HG02610 (cell line): ENCODE results near the gene KRTCAP2.
"Not testable (repeated sequence)": the region's sequence is repeated elsewhere in the genome, so short reads cannot be mapped to it uniquely, and the experiment has no call there.

ENCODE experiments used
- ATAC-seq: cut with Tn5 transposase; IDR thresholded peaks from one replicate; pipeline ENCODE4 v1.9.1; 2021; ENCODE audit warnings: mild to moderate bottlenecking, moderate library complexity; ENCODE audit not compliant: unreplicated experiment

KRTCAP2 gene

GRCh38 chr1:155200920-155201319, 27.8 kb upstream of the KRTCAP2 start:
- no peak for ATAC-seq

GRCh38 chr1:155199792-155200191, 26.7 kb upstream of the KRTCAP2 start:
- no peak for ATAC-seq

GRCh38 chr1:155198547-155198906, 25.4 kb upstream of the KRTCAP2 start:
- ATAC-seq = no peak

- no peak for ATAC-seq
Observed at GRCh38 chr1:155197901-155198546, 24.9 kb upstream of the KRTCAP2 start.

DNA sequence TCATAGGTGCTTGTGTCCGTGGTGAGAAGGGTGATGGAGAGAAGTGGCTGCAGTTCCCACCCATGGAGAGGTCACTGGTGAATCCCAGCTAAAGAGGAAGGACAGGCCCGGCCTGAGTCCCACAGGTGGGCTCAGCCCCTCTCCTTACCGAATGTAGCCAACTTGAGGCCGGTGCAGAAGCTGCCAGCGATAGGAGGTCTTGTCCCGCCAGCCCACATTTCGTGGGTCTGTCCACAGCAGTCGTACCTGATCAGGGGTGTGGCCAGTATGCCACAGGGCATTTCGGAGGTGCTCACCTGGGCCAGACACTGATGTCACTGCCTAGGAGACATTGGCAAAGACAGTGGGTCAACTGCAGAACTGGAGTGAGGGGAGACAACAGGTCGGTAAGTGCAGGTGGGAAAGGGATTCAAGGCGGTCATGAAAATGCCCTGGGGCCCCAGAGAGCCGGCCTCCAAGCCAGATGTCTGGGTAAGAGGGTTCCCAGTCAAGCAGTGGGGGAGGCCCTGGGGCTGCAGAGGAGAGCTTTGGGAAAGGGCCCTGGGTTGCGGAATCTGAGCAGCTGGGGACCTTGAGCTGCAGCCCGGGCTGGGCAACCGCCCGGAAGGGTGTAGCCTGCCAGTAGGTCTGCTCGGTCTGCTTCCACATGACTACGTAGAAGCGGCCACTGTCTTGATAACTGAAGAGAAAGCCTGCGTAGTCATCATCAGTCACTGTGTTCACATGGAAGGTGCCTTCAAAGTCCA, 24.0 kb upstream of the KRTCAP2 start:
- ATAC-seq = no peak

DNA sequence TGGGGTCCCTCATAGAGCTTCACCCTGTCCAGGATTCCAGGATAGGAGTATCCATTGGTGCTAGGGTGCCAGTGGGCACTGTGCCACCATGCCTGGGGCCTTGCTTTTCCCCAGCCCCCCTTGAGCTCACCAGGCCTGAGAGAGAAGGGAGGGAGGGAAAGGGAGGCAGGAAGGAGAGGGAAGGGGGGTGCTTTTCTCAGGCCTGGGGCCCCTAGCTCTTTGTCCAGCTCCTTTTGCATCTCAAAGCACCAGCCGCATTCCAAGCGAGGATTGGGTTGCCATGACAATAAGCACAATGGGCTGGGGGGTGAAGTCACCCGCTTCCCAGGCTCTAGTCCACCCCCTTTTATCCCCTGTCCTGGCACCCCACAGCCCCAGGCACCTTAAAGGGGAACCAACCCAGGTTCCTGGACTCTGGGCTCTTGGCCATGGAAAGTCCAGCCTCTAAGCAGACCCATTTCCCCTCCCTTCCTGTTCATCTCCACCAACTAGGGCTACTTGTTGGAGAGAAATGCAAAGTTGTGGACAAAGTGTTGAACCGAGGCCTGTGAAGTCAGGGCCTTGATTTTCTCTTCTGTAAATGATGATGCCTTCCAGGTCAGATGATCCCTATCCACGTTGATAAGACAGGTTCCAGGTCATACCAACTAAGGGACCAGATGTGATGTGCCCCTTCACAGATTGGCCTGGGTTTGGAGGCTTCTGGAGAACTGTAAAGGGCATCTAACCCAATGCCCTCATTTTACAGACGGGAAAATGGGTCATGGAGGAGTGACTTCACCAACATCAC, 23.2 kb upstream of the KRTCAP2 start:
- no peak for ATAC-seq

DNA sequence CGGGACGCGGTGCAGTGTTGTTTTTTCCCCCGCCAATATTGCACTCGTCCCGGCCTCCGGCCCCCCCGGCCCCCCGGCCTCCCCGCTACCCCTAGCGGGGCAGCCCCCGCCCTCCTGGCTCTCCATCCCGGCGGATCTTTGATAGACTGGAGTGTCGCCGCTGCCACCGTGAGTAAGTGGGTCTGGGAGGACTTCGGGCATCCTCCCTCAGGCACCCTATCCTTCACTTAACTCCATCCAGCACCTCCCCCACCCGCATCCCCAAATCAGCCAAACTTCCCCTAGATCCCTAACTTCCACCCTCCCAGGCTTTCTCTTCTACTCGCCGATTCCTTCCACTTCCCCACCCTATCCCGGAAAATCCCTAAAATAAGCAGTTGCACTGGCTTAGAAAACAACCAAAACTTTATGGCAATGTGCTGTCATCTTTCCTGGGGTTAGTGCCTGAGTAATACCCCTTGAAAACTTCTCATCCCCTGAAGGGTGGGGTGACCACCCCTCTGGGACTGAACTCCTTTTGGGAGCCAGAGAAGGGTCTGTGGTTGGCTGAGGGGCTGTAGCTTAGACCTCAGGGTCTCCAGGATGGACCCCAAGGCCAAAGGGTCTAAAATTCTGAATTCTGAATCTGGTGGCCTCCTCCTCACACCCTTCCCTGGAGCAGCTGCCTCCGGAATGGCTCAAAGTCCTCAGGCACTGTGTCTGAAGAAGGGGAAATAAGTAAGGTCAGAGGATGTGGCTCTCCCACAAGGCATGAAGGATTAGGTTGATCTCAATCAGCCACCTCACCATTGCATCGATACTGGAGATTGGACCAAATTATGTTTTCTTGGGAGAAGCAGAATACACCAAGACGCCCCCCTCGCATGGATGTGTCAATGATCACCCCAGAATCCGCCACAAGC, 22.3 kb upstream of the KRTCAP2 start:
- ATAC-seq = no peak

GRCh38 chr1:155193991-155194240, 20.8 kb upstream of the KRTCAP2 start:
- not testable (repeated sequence) for ATAC-seq

- peak; percentile 54 for ATAC-seq
Observed at GRCh38 chr1:155193275-155193990, 20.3 kb upstream of the KRTCAP2 start.

DNA sequence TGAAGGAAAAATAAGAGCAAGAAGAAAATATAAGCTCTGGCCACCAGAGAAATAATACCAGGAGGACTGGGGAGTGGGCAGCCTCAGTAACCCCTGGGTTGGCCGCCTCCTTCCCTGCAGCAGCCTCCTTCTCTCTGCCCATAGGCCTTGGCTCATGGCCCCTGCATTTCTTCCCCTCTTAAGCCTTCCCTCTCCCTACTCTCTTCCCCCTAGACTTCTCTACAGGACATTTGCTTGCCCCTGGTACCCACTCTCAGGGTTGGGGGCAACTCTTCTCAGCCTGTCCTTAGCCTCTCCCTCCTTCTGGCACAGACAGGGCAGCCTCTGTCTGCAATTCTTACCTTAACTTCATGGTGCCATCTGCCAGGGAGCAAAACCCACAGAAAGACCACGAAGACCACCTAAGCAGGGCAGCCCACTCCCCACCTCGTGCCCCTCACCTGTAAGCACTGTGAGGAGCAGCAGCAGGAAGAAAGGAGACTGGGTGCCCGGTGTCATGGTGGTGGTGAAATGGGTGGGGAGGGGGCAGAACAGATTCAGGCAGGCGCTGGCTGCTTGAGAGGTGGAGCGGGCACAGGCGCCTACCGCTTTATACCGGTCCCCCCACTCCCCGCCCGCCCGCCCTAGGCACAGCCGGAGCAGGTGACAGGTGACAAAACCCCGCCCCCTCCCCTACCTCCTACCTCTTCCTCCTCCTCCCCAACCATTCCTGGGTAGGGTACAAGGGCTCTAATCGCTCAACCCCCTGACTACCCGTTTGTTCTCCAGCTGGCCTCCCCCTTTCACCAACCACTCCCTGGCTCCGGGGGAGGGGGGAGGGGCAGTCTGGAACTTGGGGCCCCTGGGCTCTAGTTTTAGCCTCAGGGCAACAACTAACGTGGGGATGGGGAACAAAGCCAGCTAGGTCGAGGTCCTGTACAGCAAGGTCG, 19.5 kb upstream of the KRTCAP2 start:
- no peak for ATAC-seq

GRCh38 chr1:155191904-155192303, 18.8 kb upstream of the KRTCAP2 start:
- no peak for ATAC-seq

DNA sequence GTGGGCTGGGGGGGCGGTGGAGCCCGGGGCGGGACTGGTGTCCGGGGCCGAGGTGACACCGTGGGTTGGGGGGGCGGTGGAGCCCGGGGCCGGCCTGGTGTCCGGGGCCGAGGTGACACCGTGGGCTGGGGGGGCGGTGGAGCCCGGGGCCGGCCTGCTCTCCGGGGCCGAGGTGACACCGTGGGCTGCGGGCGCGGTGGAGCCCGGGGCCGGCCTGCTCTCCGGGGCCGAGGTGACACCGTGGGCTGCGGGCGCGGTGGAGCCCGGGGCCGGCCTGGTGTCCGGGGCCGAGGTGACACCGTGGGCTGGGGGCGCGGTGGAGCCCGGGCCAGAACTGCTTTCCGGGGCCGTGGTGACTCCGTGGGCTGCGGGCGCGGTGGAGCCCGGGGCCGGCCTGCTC, 16.8 kb upstream of the KRTCAP2 start:
- not testable (repeated sequence) for ATAC-seq

GRCh38 chr1:155188268-155188667, 15.2 kb upstream of the KRTCAP2 start:
- ATAC-seq = no peak

DNA sequence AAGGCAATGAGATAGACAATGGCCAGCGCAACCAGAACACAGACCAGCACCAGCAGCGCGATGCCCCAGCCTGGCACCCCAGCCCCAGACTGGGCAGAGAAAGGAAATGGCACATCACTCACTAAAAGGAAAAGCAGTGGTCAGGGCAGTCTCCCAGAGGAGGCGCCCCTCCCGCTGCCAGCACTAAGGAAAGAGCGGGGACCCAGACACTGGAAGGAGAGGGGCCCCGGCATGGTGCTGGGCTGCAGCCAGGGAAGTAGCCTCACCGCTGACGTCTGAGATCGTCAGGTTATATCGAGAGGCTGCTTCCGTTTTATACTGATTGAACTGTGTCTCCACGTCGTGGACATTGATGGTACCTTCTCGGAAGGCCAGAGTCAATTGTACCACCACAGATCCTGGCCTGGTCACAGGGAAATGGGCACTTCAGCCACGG, 14.4 kb upstream of the KRTCAP2 start:
- no peak for ATAC-seq

GRCh38 chr1:155186794-155187455, 13.8 kb upstream of the KRTCAP2 start:
- no peak for ATAC-seq

DNA sequence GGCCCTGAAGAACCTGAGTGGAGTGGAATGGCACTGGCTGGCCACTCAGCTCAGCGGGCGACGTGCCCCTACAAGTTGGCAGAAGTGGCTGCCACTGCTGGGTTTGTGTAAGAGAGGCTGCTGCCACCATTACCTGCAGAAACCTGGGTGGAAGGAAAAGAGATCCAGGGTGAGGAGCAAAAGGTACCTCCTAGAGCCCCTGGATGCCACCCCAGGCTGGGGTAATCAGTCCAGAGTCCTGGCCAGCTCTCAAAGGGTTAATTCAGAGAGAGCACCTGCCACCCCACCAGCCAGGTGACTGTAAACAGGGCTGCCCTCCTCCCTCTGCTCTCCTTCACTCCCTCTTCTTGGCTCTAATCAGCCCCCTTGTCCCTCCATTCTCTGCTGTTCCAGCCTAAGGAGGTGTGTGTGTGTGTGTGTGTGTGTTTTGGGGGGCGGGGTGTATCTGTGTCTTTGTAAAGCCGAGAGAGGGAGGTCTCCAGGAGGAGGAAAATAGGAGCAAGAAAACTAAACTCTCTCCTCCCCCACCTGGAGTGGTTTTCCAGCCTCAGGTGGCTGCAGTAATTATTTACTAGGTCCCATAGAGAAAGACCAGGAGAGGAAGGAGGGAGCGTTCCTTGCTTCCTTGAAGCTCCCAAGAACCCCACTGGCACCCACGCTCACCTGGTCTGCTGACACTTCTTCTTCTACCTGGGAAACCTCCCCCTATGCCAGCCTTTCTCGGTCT, 13.1 kb upstream of the KRTCAP2 start:
- ATAC-seq = no peak

DNA sequence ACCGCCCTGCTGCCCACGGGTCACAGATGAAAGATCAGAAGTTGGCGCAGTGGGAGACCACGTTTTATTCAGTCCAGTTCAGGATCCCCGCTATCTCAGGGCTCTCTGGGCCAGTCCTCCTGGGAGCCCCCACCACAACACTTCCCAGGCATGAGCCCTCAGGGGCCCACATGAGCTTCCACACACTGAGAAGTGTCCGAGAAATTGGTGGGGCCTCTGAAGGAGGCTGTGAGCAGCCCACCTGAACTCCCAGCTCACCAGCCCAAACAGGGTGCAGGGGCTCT, 12.6 kb upstream of the KRTCAP2 start:
- no peak for ATAC-seq
